Cardiac ventricle fibroblast (primary cell): ENCODE measurements around the gene PCDH15. TPM values are rescaled to one million over a fixed set of nuclear protein-coding genes. Genes with fewer than 3 reads are reported as not detected.

Experiments
- total RNA-seq: library from RNA; depleted of rRNA; stranded (reverse); fragments of >200 nt; gene quantifications from 2 replicates; pipeline ENCODE4 v1.2.3, GENCODE V29; 2015

PCDH15 gene
- total RNA-seq, result not detected in 2 replicates

DNA sequence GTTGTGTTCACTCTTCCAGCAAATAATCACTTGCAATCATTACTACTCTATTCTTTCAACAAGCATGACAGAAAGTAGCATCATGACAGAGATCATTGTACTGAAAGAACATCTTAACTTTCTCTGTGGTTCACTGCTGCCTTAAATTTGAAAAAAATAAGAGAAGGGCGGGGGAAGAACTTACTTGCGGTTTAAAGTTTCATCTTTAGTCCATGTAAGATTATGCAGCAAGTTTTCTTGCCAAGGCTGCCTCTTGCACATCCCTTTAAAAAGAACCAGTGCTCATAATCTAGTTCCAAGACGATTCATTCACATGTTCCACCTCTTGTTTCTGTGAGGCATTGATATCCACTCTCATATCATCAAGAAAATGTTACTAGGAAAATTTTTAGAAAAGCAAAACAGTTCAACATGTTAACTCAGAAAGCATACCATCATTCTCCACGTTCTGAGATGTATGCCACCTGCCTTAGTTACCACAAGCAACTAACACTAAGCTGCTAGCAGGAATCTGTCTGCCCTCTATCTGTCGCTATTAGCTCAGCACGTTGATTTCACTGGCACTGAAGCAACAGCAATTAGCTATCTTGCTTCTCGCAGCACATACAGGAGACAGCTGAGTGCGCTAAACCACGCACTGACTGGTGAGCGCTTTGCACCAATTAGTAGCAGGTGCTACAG lies at the start of gene PCDH15:
TSS of gene PCDH15 (minus strand) at position 491 of the 681 bp plus-strand sequence. CDS start 136,969 bp downstream, outside the sequence.

